GM19351 (cell line): ENCODE results near the gene IRF8.
"Not testable (repeated sequence)": the region's sequence is repeated elsewhere in the genome, so short reads cannot be mapped to it uniquely, and the experiment has no call there.

Experiments used
- ATAC-seq: cut with Tn5 transposase; IDR thresholded peaks from one replicate; pipeline ENCODE4 v1.9.1; 2021; ENCODE audit warnings: mild to moderate bottlenecking, moderate library complexity; ENCODE audit not compliant: unreplicated experiment

Gene IRF8

DNA sequence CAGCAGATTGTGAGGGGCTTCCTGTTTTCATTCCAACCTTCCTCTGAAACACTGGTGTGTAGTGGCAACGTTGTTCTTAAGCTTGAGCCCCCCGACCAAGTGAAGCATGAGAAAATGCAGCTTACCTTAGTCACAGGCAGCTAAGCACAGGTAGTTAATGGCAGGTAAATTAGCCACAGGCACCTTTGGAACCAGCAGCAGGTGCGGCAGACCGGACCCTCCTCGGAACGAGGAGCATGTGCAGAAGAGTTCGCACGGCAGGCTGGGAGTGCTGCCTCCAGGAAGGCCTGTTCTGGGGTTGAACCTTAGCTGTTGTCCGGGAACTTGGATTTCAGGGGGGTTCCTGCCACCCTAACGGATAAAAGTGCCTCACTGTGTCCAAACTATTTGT lies 7.2 kb upstream of the IRF8 start:
- ATAC-seq = no peak

GRCh38 chr16:85892760-85893159 lies 6.2 kb upstream of the IRF8 start:
- ATAC-seq = no peak

- ATAC-seq = no peak
These were observed 4.7 kb upstream of the IRF8 start for GRCh38 chr16:85894266-85894665.

- ATAC-seq = no peak
These were observed 1.6 kb upstream of the IRF8 start for GRCh38 chr16:85897382-85897781.

DNA sequence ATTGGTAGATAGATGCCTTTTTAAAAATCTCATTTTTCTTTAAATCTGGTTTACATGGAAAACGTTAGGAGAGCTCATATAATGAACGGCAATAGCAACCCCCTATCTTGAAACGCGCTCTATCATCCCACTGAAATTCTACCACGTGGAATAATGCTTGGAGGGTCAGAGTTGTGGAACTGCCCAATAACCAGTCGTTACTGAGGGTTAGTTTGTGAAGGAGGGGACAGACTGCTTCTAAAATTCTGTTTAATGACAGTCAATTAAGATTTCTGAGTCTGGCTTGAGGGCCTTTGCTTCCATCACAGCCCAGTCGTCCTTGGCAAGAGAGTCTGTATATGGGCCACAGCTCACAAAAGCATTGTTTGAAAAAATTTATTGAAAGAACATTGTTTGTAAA lies 482 bp downstream of the IRF8 start:
- ATAC-seq = no peak

GRCh38 chr16:85900027-85900792 lies 1.2 kb downstream of the IRF8 start:
- no peak for ATAC-seq

DNA sequence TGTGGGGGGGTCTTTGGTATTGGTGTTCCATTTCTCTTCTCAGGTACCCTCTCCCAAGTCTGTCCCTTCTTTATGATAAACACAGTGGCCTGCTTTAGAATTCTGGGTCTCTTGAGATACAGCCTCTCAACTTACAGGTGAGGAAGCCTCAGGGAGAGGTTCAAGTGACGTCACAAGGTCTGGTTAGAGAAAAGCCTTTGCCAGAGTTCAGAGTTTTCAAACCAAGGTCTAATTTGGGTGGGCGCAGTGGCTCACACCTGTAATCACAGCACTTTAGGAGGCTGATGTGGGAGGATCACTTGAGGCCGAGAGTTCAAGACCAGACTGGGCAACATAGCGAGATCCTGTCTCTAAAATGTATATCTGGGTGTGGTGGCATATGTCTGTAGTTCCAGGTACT lies 2.1 kb downstream of the IRF8 start:
- no peak for ATAC-seq

DNA sequence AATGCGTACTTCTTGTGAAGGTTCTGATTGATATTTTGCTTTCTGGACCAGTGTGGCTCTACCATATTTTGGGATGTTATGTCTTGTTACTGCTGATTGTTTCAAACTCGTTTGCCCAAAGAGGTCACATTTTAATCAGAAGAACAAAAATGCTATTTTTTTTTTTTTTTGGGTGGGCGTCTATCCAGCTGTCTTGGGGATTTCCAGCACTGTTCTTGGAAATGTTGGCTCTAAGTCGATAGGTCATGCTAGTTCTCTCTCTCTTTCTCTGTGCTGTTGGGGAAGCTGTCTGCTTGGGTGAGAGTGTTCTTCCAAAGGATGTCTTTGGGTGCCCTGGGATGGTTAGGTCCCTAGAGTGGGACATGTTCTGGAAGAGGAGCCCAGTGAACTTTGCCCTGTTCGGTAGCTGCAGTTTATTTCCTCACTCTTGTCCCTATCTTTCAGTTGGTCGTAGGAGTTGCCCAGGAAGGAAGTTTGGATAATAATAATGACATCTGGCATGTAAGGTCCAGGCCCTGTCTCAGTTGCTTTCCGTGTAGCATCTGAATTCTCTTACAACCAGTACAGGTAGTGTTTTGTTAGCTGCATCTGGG lies 2.9 kb downstream of the IRF8 start:
- ATAC-seq = no peak

DNA sequence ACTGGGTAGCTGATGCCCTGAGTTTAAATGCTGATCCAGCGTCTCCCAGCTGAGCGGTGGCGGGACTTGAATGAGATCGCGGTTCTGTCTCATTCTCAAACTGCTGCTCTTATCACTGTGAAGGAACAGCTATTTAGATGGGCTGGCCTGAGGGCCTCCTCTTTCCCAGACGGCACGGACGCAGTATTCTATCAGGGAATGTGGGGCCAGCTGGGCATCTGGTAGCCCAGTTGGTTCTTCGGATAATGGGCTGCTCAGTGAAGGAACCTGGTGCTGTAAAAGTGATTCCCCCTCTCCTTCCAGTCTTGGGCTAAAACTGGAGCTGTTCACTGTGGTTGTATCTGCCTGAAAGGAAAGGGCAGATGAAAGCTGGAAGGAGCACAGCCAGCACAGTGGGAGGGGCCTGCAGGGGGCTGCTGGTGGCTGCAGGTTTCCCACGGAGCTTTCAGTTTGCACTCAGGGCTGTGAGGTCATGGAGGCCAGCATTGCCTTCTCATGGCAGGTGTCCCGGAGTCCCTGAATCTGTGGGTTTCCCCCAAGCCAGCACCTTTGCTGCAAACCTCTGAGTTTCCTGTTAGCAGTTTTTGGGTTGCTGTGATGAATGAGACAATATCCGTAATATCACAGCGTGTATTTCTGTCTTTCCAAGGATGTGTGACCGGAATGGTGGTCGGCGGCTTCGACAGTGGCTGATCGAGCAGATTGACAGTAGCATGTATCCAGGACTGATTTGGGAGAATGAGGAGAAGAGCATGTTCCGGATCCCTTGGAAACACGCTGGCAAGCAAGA lies 3.6 kb downstream of the IRF8 start:
- ATAC-seq = peak; percentile 71

- no peak for ATAC-seq
These were observed 4.6 kb downstream of the IRF8 start for GRCh38 chr16:85903559-85903958.

DNA sequence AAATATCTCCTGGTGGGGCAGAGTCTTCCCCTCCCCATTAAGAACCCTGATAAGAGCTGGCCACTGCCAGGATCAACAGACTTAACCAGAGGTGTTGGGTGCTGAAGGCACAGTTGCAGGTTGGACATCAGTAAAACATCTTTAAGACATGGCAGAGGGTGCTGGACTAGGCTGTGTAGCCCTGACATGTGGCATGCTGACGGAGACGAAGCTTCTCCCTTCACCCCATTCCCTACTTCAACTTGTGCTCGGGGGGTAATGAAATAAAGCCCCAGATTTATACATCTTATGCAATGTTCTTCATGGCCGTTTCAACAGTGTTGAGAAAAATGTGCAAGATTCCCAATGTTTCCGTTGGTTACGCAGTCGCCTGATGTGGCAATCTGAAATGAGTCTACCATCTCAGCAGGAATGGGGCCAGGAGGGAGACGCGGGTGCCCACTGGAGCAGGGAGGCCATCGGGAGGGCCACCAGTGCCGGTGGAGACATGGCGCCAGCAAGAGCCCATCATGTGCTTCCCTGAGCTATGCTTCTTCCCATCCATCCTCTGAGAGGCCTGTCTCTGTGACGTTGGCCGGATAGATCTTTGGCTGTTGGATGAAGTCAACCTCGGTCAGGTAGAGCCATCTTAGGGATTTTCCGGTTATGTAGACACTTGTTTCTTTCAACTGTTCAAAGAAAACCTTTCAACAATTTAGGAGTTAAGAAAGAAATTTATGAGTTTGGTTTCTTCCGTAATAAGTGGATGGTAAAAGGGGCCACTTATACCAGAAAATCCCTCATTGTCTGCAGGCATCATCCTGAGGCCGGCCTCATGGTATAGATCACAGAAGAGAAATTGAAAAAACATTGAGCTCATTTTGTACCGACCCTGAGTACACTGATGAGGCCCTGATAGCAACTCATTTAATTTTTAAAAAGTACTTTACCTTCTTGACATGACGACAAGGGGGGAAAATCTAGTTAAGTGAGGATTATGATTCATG lies 6.4 kb downstream of the IRF8 start:
- ATAC-seq = no peak

- no peak for ATAC-seq
These were observed 7.4 kb downstream of the IRF8 start for GRCh38 chr16:85906349-85906748.

DNA sequence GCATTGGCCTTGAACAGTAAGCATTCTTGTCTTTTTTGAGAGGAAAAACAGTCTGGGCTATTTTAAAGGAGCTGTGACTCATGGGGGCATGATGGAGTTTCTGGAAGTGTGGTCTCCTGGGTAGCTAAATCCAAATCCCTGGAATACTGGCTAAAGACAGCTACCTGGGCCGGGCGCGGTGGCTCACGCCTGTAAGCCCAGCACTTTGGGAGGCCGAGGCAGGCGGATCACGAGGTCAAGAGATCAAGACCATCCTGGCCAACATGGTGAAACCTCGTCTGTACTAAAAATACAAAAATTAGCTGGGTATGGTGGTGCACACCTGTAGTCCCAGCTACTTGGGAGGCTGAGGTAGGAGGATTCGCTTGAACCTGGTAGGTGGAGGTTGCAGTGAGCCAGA lies 8.3 kb downstream of the IRF8 start:
- ATAC-seq = not testable (repeated sequence)

DNA sequence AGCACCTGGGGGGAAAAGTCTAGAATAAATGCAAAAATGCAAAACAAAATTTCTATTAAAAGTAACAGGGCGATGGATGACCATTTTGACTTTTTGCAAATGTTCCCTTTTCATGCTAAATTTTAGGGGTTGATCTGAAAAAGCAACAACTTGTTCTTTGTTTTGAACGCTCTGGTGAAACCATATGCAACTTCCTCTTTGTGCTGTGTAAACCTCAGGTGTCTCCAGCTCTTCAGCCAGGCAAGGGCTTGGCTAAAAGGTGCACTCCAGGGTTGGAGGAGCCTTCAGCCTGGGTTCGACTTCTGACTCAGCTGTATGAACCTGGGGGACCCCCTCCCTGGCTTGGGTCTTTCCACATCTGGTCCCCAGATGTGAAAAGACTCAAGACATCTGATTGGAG lies 9.5 kb downstream of the IRF8 start:
- peak; percentile 63 for ATAC-seq

GRCh38 chr16:85908889-85909589 lies 10.1 kb downstream of the IRF8 start:
- ATAC-seq = no peak

- no peak for ATAC-seq
These were observed 11.2 kb downstream of the IRF8 start for GRCh38 chr16:85909932-85910853.

- ATAC-seq = no peak
These were observed 11.9 kb downstream of the IRF8 start for GRCh38 chr16:85910854-85911247.

- no peak for ATAC-seq
These were observed 12.4 kb downstream of the IRF8 start for GRCh38 chr16:85911251-85911930.
